Body of pancreas (tissue), 4 donors: ENCODE results near the gene DNM3. TPM values are rescaled to one million over a fixed set of nuclear protein-coding genes. Genes with fewer than 3 reads are reported as not detected.

Source experiments
- ATAC-seq: fragments of 150-250 bp; one replicate; pipeline ENCODE4 v1.9.1; 2016
- DNase-seq, 4 donors: peaks; one replicate each; pipeline ENCODE4 v3.0.0-alpha.2; 2019
- H3K27ac ChIP-seq, 4 donors: fragments of 200-600 bp; sonication (generic); 1 replicate in 3 of 4; 2 replicates in 1 of 4; pipeline versions ENCODE4 v1.5.1 to v1.6.1; 2016 to 2019; ENCODE audit warnings: mild to moderate bottlenecking in 1 of 4, mixed read lengths in 1 of 4, moderate library complexity in 1 of 4
- H3K27me3 ChIP-seq, 2 donors: fragments of 200-600 bp; sonication (generic); one replicate each; pipeline ENCODE4 v1.6.0; 2016; ENCODE audit warnings: mild to moderate bottlenecking in 1 of 2
- H3K36me3 ChIP-seq, 2 donors: fragments of 200-600 bp; sonication (generic); replicated peaks in 1 of 2; 2 replicates each; pipeline ENCODE4 v1.5.1; 2016; ENCODE audit warnings: low read depth in 2 of 2; ENCODE audit not compliant: insufficient read depth in 1 of 2
- H3K4me1 ChIP-seq: fragments of 200-600 bp; sonication (generic); one replicate; pipeline ENCODE4 v1.6.0; 2016
- H3K4me3 ChIP-seq, 2 donors: fragments of 200-600 bp; sonication (generic); 1 replicate in 1 of 2; 2 replicates in 1 of 2; pipeline ENCODE4 v1.5.1; 2016 to 2019
- H3K9me3 ChIP-seq, 3 donors: fragments of 200-600 bp; sonication (generic); 1 replicate in 2 of 3; 2 replicates in 1 of 3; pipeline ENCODE4 v1.5.1; 2016
- CTCF ChIP-seq, 7 experiments: fragments of 450-650 bp in 4 of 7; fragments of 200-600 bp in 3 of 7; sonication (generic) in 3 of 7; IDR thresholded peaks; one replicate each; pipeline ENCODE4 v1.5.1; 2016 to 2019; ENCODE audit warnings: antibody characterized with exemption in 7 of 7
- POLR2A ChIP-seq, 3 donors: fragments of 450-650 bp; IDR thresholded peaks; one replicate each; pipeline ENCODE4 v1.6.1; 2016; ENCODE audit warnings: antibody characterized with exemption in 3 of 3, mild to moderate bottlenecking in 2 of 3
- WGBS, 2 donors: methylation state at CpG; one replicate each; pipeline ENCODE4 v1.1.5; 2017; 5-methylcytosine and 5-hydroxymethylcytosine counted together
- intact Hi-C: fragments of 100-400 bp; cut with DNase I; formaldehyde crosslinking; loops from one replicate; pipeline ENCODE4 v1.15.1; 2023
- total RNA-seq, 2 donors: library from RNA; depleted of rRNA; stranded (reverse); fragments of >200 nt; gene quantifications; one replicate each; pipeline ENCODE4 v1.1.0, GENCODE V29; 2016

Gene DNM3
- total RNA-seq, 2 donors from 2014 or later = 2.9 to 4.0 TPM

DNA sequence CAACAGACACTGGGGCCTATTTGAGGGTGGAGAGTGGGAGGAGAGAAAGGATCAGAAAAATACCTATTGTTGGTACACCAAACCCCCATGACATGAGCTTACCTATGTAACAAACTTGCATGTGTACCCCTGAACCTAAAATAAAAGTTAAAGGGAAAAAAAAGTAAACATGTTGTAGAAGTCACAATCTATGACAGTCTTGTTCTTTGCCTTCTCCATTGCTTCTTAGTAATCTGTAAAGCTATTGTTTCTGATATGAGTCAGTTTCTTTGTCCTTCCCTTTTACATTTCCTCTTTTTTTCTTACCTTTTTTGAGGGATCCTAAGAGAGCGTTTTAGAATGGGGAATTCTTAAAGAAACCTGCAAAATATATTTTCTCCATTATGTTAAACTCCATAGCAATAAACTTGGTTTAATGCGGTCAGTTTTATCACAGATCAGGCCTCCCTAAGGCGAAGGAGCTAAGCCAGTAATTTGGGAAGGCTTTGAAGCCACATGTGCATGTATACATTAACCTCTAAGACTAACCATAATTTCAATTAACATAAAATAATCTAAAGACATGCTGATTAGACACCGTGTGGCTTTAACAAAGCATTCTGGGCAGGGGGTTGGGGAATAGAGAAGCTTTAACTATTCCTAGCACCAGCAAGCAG lies 501.4 kb downstream of the DNM3 start:
- 71 to 80% methylated on average over 4 of the region's 4 CpGs for WGBS, 2 donors

GRCh38 chr1:172343240-172344160 lies 502.2 kb downstream of the DNM3 start:
- no peaks in the 10 kb centered on the region for H3K27me3 ChIP-seq
- H3K4me1 ChIP-seq = no peaks in the 10 kb centered on the region
- DNase-seq (no peak), ATAC-seq (no peak)
- TF ChIP-seq POLR2A (IDR thresholded peaks at IDR 0.05) (no peak), CTCF (IDR thresholded peaks at IDR 0.05) (no peak)
- 68 to 72% methylated on average over 11 of the region's 11 CpGs for WGBS, 2 donors
- intact Hi-C loops = no loop called here
- no peaks in the 10 kb centered on the region for H3K9me3 ChIP-seq
- H3K4me3 ChIP-seq = no peak overlapping the region
- H3K27ac ChIP-seq = no peak overlapping the region
- H3K36me3 ChIP-seq = no peaks in the 10 kb centered on the region

More for the DNA sequence above, 501.4 kb downstream of the DNM3 start:
- intact Hi-C loops = no loop called here
- Histone ChIP-seq H3K36me3 (no peaks in the 10 kb centered on the region), H3K4me1 (no peaks in the 10 kb centered on the region), H3K4me3 (no peak overlapping the region), H3K27ac (no peak overlapping the region), H3K9me3 (no peaks in the 10 kb centered on the region), H3K27me3 (no peaks in the 10 kb centered on the region)
- no peak for ATAC-seq
- TF ChIP-seq POLR2A (IDR thresholded peaks at IDR 0.05) (no peak), CTCF (IDR thresholded peaks at IDR 0.05) (no peak)
- DNase-seq = no peak

GRCh38 chr1:172344444-172344843 lies 503.1 kb downstream of the DNM3 start:
- Histone ChIP-seq H3K27ac (no peak overlapping the region), H3K4me3 (no peak overlapping the region), H3K27me3 (no peaks in the 10 kb centered on the region), H3K9me3 (no peaks in the 10 kb centered on the region), H3K4me1 (no peaks in the 10 kb centered on the region), H3K36me3 (no peaks in the 10 kb centered on the region)
- ATAC-seq = no peak
- no peak for DNase-seq
- 82 to 87% methylated on average over 7 of the region's 7 CpGs for WGBS, 2 donors
- intact Hi-C loops = no loop called here
- TF ChIP-seq POLR2A (IDR thresholded peaks at IDR 0.05) (no peak), CTCF (IDR thresholded peaks at IDR 0.05) (no peak)

DNA sequence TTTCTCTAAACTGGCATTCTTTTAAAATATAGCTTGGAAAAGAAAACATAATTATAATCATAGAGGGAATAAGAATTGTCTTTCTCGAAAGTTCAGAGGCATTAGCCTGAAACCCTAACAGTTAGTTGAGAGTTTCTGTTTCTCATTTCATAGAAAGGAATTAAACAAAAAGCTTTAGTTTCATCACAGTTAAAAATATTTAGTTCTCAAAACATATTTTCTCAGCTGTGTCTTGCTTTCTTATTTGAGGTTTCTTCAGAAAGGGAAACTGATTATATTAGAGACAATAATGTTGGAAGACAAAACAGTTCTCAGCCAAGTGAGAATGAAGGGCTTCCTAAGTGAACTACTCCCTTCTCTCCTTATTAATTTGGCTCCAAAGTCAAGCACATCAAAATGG lies 503.8 kb downstream of the DNM3 start:
- no peak for TF ChIP-seq POLR2A (IDR thresholded peaks at IDR 0.05)
- no peak for TF ChIP-seq CTCF (IDR thresholded peaks at IDR 0.05)
- DNase-seq (no peak), ATAC-seq (no peak)
- Histone ChIP-seq H3K9me3 (no peaks in the 10 kb centered on the region), H3K4me1 (no peaks in the 10 kb centered on the region), H3K27me3 (no peaks in the 10 kb centered on the region), H3K4me3 (no peak overlapping the region), H3K36me3 (no peaks in the 10 kb centered on the region), H3K27ac (no peak overlapping the region)
- 79 to 86% methylated on average over 1 of the region's 1 CpG for WGBS, 2 donors
- intact Hi-C loops = no loop called here
